ENCODE results near the gene ACAD8.
A peak's percentile ranks its signal among the peaks of the same experiment; 100 is the strongest.

ACAD8 gene

GRCh38 chr11:134253188-134253993 lies at the start of gene ACAD8, which contains the start of gene THYN1:
Gene ACAD8 (plus strand): TSS chr11:134253568. CDS start chr11:134253601, 33 bp downstream.
Gene THYN1 (minus strand): TSS chr11:134253352. CDS start chr11:134252882, 470 bp downstream.
- peak; percentile 96 for DNase-seq

DNA sequence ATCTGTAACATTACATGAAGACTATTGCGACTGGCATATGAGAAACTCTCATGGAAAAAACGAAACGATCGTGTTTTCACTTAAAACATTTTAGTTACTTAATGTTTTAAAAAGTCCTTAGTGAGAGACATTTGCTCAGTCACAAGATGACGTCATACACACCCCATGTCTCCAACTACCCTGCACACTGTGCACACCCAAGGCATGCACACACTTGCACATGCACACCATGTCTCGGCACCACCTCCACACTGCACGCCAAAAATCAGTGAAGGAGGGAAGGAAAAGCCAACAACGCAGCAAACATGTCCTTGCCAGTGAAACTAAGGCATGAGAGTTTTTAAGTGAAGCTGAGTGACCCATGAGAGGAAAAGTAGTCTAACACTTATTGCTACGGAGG lies 47.6 kb upstream of the ACAD8 start:
- no peak for DNase-seq

GRCh38 chr11:134206185-134206584 lies 47.2 kb upstream of the ACAD8 start:
- no peak for DNase-seq

- DNase-seq = peak; percentile 59
Measured at GRCh38 chr11:134207538-134208239, 45.7 kb upstream of the ACAD8 start.

GRCh38 chr11:134215836-134216235 lies 37.5 kb upstream of the ACAD8 start:
- DNase-seq = no peak

- DNase-seq = no peak
Measured at GRCh38 chr11:134216816-134217215, 36.6 kb upstream of the ACAD8 start.

DNA sequence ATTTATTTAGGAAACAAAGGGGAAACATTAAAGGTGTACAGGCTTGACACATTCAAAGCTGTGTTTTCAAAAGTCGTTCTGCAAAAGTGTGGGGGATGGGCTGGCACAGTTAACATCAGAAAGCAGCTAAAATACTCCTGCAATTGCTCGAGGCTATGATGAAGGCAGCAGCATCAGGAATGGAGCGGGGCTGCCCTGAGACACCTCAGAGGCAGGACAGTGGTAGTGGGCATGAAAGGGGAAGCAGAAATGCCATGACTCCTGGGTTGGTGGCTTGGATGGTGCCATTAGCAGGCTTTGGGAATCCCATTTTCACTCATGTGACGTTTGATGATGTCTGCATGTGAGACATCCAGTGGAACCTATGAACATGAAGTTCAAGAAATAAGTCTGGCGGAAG lies 30.2 kb upstream of the ACAD8 start:
- no peak for DNase-seq

GRCh38 chr11:134223836-134224709 lies 29.3 kb upstream of the ACAD8 start, which contains the start of the genes NCAPD3 and VPS26B:
Gene NCAPD3 (minus strand): TSS chr11:134223967. CDS start chr11:134223926, 41 bp downstream.
Gene VPS26B (plus strand): TSS chr11:134224671. CDS start chr11:134225123, 452 bp downstream.
- peak; percentile 96 for DNase-seq

DNA sequence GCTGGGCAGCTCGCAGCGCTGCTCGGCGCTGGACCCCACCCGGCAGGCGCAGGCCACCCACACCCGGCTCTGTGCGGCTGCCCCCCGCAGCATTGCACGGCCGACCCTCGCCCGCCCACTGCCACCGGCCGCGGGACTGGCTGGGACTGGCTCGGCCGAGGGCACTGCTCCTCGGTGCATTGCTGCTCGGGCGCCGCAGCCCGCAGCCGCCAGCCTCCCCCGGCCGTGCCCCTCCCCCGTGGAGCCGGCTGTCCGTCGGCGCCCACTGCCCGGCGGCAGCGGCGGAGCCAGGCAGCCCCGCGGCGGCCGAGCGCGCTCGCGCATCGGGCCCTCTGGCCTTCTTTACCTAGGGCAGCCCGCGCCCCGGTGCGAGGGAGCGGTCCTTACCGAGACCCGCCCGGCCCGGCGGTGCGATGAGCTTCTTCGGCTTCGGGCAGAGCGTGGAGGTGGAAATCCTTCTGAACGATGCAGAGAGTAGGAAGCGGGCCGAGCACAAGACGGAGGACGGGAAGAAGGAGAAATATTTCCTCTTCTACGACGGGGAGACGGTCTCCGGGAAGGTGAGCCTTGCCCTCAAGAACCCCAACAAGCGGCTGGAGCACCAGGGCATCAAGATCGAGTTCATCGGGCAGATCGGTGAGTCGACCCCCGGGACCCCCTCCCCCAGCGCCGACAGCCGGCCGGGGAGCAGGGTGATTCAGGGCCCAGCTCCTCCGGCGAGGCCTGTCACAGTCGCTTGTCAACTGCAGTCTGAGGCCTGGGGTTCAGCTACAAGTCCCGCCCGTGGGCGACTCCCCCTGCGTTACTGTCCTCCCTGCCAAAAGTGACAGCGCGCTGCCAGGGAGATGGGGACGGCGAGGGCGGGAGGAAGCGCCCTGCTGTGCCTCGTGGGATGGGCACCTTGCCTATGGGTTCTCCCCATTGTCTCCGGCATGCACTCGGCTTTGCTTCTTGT lies 28.4 kb upstream of the ACAD8 start:
- peak; percentile 33 for DNase-seq

DNA sequence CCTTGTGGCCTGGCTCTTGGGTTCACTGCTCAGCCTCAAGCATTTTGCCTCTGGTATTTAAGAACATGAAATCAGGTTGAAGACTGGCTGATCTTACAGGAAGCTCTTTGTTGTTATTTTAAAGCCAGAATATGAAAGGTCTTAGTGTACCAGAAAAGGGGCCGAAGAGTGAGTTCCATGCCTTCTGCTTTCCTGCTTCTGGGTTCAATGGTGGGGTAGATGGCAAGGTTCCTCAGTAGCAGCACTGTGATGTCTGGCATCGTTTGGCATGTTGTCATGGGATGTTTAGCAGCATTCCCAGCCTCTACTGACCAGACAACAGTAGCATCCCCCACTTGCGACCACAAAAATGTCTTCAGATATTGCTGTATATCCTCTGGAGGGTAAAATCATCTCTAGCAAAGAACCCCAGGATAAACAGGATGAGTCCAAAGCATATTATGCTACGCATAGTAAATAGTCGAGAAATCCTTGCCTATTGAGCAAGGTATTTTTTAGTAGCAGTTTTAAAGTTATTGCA lies 26.5 kb upstream of the ACAD8 start:
- no peak for DNase-seq

- DNase-seq = peak; percentile 36
Measured at GRCh38 chr11:134228625-134229024, 24.7 kb upstream of the ACAD8 start.

DNA sequence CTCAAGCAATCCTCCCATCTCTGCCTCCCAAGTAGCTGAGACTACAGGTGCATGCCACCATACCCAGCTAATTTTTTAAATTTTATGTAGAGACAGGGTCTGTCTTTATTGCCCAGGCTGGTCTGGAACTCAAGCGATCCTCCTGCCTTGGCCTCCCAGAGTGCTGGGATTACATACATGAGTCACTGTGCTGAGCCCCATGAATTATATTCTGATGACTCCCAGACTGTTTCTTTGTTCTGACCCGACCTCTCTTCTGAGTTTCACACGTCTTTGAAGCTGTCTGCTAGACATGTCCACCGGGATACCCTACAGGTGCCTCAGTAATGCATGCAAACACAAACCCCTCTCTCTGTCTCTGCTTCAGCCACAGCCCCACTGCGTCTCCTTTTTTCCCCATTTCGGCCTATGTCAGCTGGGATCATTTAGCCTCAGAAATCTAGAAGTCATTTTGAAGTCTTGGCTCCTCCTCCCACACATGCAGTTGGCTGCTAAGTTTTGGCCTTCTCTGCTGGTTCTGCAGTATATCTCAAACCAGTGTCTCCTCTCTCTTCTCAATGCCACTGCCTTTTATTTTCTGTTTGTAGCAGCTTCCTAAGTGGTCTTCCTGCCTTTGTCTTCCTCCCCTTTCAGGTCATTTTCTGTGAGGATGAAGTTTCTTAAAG lies 24.1 kb upstream of the ACAD8 start:
- no peak for DNase-seq

GRCh38 chr11:134230339-134230738 lies 23.0 kb upstream of the ACAD8 start:
- no peak for DNase-seq

DNA sequence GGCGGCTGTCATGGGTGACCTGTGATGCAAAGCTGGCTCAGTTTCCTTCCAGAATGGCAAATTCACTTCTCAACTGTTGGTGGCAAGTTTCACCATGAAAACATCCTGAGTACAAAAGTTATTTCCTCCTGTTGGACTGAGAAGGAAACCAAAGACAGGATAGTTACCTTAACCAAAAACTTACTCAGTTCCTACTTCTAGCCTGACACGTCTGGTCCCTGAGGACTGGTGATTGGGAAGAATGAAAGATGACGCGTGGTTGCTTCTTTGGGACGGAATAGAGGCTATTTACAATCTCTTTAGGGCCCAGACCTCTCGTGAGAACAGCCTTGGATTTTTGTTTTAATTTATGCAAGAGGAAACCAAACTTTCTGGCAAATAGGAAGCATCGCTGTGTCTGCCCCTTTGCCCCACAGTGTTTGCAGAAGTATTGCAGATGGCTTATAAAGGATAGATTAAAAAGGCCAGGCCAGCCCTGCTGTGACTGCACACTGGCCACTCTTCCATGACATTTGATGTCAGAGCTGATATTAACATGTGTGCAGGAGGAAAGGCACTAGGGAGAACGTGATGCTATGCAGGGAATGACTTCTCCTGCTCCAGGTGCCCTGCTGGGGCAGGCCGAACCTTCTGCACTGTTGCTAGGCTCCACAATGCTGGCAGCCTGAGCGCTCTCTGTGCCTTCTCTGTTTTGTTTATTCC lies 21.3 kb upstream of the ACAD8 start:
- no peak for DNase-seq

GRCh38 chr11:134233729-134234179 lies 19.6 kb upstream of the ACAD8 start:
- no peak for DNase-seq

GRCh38 chr11:134235399-134235798 lies 18.0 kb upstream of the ACAD8 start:
- DNase-seq = no peak

GRCh38 chr11:134236834-134237556 lies 16.4 kb upstream of the ACAD8 start:
- no peak for DNase-seq

DNA sequence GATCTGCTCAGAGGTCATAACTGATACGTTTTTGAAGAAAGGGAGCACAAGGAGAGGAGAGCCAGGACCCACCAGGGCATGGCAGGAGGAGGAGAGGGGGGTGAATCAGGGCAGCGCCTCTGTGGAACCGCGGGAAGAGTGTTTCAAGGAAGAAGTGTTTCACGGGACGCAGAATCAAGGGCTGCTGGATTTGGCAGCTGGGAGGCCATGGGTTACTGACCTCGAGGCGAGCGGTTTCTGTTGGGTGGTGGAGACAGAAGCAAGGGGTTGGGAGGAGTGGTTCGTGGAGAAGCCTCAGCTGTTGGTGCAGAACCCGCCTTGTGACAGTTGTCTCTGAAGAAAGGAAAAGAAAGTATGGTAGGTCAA lies 15.8 kb upstream of the ACAD8 start:
- DNase-seq = no peak

GRCh38 chr11:134238956-134239355 lies 14.4 kb upstream of the ACAD8 start:
- no peak for DNase-seq
